Stimulated activated CD4-positive, alpha-beta T cell treated with anti-CD3 and anti-CD28 coated beads, Interleukin-4, amount 100 ng/mL, for 4 hours (primary cell): ENCODE data around the gene SOX1.

ENCODE experiments used
- DNase-seq, 2 experiments: peaks; one replicate each; pipeline ENCODE4 v3.0.0-alpha.2; 2020

The SOX1 gene

GRCh38 chr13:112067116-112067741 lies at the start of gene SOX1:
Gene SOX1 (plus strand): TSS chr13:112067149. CDS start chr13:112067659, 510 bp downstream.
- no peak for DNase-seq

GRCh38 chr13:112024577-112024976 lies 42.4 kb upstream of the SOX1 start:
- DNase-seq: no peak

- no peak for DNase-seq
Measured at GRCh38 chr13:112027250-112027649, 39.7 kb upstream of the SOX1 start.

GRCh38 chr13:112028481-112028880 lies 38.5 kb upstream of the SOX1 start:
- no peak for DNase-seq

- DNase-seq: no peak
Measured at GRCh38 chr13:112029143-112029542, 37.8 kb upstream of the SOX1 start.

GRCh38 chr13:112032186-112032993 lies 34.6 kb upstream of the SOX1 start:
- no peak for DNase-seq

GRCh38 chr13:112034231-112034630 lies 32.7 kb upstream of the SOX1 start:
- DNase-seq: no peak

- no peak for DNase-seq
Measured at GRCh38 chr13:112034846-112035245, 32.1 kb upstream of the SOX1 start.

- no peak for DNase-seq
Measured at GRCh38 chr13:112042496-112042895, 24.5 kb upstream of the SOX1 start.

GRCh38 chr13:112052213-112052612 lies 14.7 kb upstream of the SOX1 start:
- no peak for DNase-seq

- no peak for DNase-seq
Measured at GRCh38 chr13:112053167-112053743, 13.7 kb upstream of the SOX1 start.

- DNase-seq: no peak
Measured at GRCh38 chr13:112053744-112054615, 13.0 kb upstream of the SOX1 start.

- no peak for DNase-seq
Measured at GRCh38 chr13:112054616-112055015, 12.3 kb upstream of the SOX1 start.

- DNase-seq: no peak
Measured at GRCh38 chr13:112055036-112055914, 11.7 kb upstream of the SOX1 start.

GRCh38 chr13:112055915-112056269 lies 11.1 kb upstream of the SOX1 start:
- DNase-seq: no peak

- DNase-seq: no peak
Measured at GRCh38 chr13:112056284-112056727, 10.6 kb upstream of the SOX1 start.

- DNase-seq: no peak
Measured at GRCh38 chr13:112056739-112057438, 10.1 kb upstream of the SOX1 start.

- DNase-seq: no peak
Measured at GRCh38 chr13:112057439-112057735, 9.6 kb upstream of the SOX1 start.

GRCh38 chr13:112057736-112058518 lies 9.0 kb upstream of the SOX1 start:
- DNase-seq: no peak

GRCh38 chr13:112058519-112058873 lies 8.5 kb upstream of the SOX1 start:
- DNase-seq: no peak

GRCh38 chr13:112058941-112059340 lies 8.0 kb upstream of the SOX1 start:
- no peak for DNase-seq
